GM12878 (cell line): ENCODE measurements around the gene MYRF. TPM values are rescaled to one million over a fixed set of nuclear protein-coding genes. Genes with fewer than 3 reads are reported as not detected.

Source experiments
- ATAC-seq: fragments of 200-7000 bp; cut with Tn5 transposase; 3 replicates; pipeline ENCODE4 v1.9.1; 2020; ENCODE audit warnings: mild to moderate bottlenecking, moderate library complexity
- BruUV-seq: library from RNA; stranded (reverse); fragments of 400-500 nt; replicated peaks from 2 replicates; lab custom pipeline; 2021; lab: Mats Ljungman, UMichigan
- CTCF ChIA-PET: fragments of 300-600 bp; sonication (Branson Sonifier 250); formaldehyde crosslinking; extraction: SDS; loops from one replicate; lab custom pipeline; 2021; ENCODE audit warnings: inconsistent platforms; lab: Yijun Ruan, JAX
- POLR2A ChIA-PET: fragments of 350-600 bp; formaldehyde crosslinking; extraction: SDS; loops from one replicate; lab custom pipeline; 2021; ENCODE audit warnings: inconsistent platforms; lab: Charles Lee
- RAD21 ChIA-PET: fragments of 300-600 bp; sonication (Branson Sonifier 250); formaldehyde crosslinking; loops from one replicate; lab custom pipeline; 2023; ENCODE audit warnings: antibody characterized with exemption; ENCODE audit not compliant: unreplicated experiment; lab: Charles Lee
- SMC1A ChIA-PET: fragments of 300-600 bp; sonication (Branson Sonifier 250); formaldehyde crosslinking; loops from one replicate; lab custom pipeline; 2023; ENCODE audit not compliant: unreplicated experiment, uncharacterized antibody; lab: Charles Lee
- DNase-seq: peaks from one replicate; pipeline ENCODE4 v3.0.0-alpha.2; 2011; ENCODE audit warnings: low read depth, low spot score
- FAIRE-seq: peaks from 3 replicates; lab custom pipeline; 2011; peaks lifted over from hg19 to GRCh38; lab: Jason Lieb, UNC
- H2AFZ ChIP-seq: 2 replicates; pipeline ENCODE4 v1.6.0; 2011; ENCODE audit warnings: low read depth, low read length, control low read depth; ENCODE audit not compliant: control insufficient read depth
- H3K27ac ChIP-seq: 2 replicates; pipeline ENCODE4 v1.5.1; 2011; ENCODE audit warnings: control low read depth; ENCODE audit not compliant: control insufficient read depth, insufficient read depth
- H3K27me3 ChIP-seq, 2 experiments: replicated peaks in 1 of 2; 2 replicates each; pipeline versions ENCODE4 v1.6.0 to v1.6.1; 2011; ENCODE audit warnings: low read length in 1 of 2; ENCODE audit not compliant: control insufficient read depth in 2 of 2, insufficient read depth in 2 of 2
- H3K36me3 ChIP-seq, 2 experiments: 2 replicates each; pipeline ENCODE4 v1.5.1; 2011; ENCODE audit warnings: low read length in 1 of 2; ENCODE audit not compliant: control insufficient read depth in 2 of 2, insufficient read depth in 2 of 2
- H3K4me1 ChIP-seq: 2 replicates; pipeline ENCODE4 v1.6.1; 2011; ENCODE audit warnings: mild to moderate bottlenecking, low read length, moderate library complexity, mixed read lengths; ENCODE audit not compliant: control insufficient read depth, insufficient read depth
- H3K4me2 ChIP-seq: 2 replicates; pipeline ENCODE4 v1.6.0; 2011; ENCODE audit warnings: control low read depth; ENCODE audit not compliant: control insufficient read depth, insufficient read depth
- H3K4me3 ChIP-seq: fragments of 200-600 bp; sonication (generic); 2 replicates; pipeline ENCODE4 v1.5.1; 2016
- H3K79me2 ChIP-seq: 2 replicates; pipeline ENCODE4 v1.6.0; 2011; ENCODE audit warnings: low read length; ENCODE audit not compliant: control insufficient read depth, insufficient read depth
- H3K9ac ChIP-seq: 2 replicates; pipeline ENCODE4 v1.8.0; 2011; ENCODE audit warnings: low read length, control low read depth, mixed read lengths; ENCODE audit not compliant: control insufficient read depth, insufficient read depth
- H3K9me3 ChIP-seq: replicated peaks from 3 replicates; pipeline ENCODE4 v1.5.1; 2011; ENCODE audit warnings: mild to moderate bottlenecking, low read length; ENCODE audit not compliant: control insufficient read depth, insufficient read depth
- H4K20me1 ChIP-seq: 2 replicates; pipeline ENCODE4 v1.6.0; 2011; ENCODE audit not compliant: control insufficient read depth, insufficient read depth
- ATF3 ChIP-seq: IDR thresholded peaks from 2 replicates; pipeline ENCODE4 v1.6.1; 2011; ENCODE audit warnings: low read depth, mild to moderate bottlenecking, low read length, moderate library complexity, borderline replicate concordance; ENCODE audit errors: extremely low read depth
- BCL11A ChIP-seq: IDR thresholded peaks from 2 replicates; pipeline ENCODE4 v1.6.1; 2011; ENCODE audit warnings: low read depth, low read length
- BHLHE40 ChIP-seq, 2 experiments: fragments of 450-650 bp in 1 of 2; IDR thresholded peaks; 2 replicates each; pipeline ENCODE4 v1.6.1; 2011 to 2017; ENCODE audit warnings: low read depth in 2 of 2, borderline replicate concordance in 1 of 2, improper control_type of control experiment in 1 of 2, low read length in 1 of 2, mild to moderate bottlenecking in 1 of 2
- CEBPZ ChIP-seq: fragments of 150-350 bp; IDR thresholded peaks from 2 replicates; pipeline ENCODE4 v1.6.1; 2016; ENCODE audit warnings: low read depth, low read length
- IRF5 ChIP-seq: fragments of 450-650 bp; IDR thresholded peaks from 2 replicates; pipeline ENCODE4 v1.6.1; 2017; ENCODE audit warnings: borderline replicate concordance
- KLF5 ChIP-seq: fragments of 450-650 bp; IDR thresholded peaks from 2 replicates; pipeline ENCODE4 v1.6.1; 2014; ENCODE audit warnings: mild to moderate bottlenecking; ENCODE audit not compliant: partially characterized antibody
- POLR2AphosphoS5 ChIP-seq: IDR thresholded peaks from 2 replicates; pipeline ENCODE4 v1.6.1; 2011; ENCODE audit warnings: mild to moderate bottlenecking, low read length, inconsistent platforms
- RCOR1 ChIP-seq: conservative IDR thresholded peaks from 2 replicates; pipeline ENCODE4 v1.6.1; 2012; ENCODE audit warnings: low read depth, low read length, improper control_type of control experiment
- TCF12 ChIP-seq: IDR thresholded peaks from 2 replicates; pipeline ENCODE4 v1.6.1; 2011; ENCODE audit warnings: low read depth, mild to moderate bottlenecking, low read length
- WRNIP1 ChIP-seq: IDR thresholded peaks from 2 replicates; pipeline ENCODE4 v1.6.1; 2011; ENCODE audit warnings: low read depth, low read length, improper control_type of control experiment, borderline replicate concordance
- YBX1 ChIP-seq: fragments of 450-650 bp; IDR thresholded peaks from 2 replicates; pipeline ENCODE4 v1.6.1; 2016; ENCODE audit warnings: antibody characterized with exemption
- ZZZ3 ChIP-seq: IDR thresholded peaks from 2 replicates; pipeline ENCODE4 v1.6.1; 2011; ENCODE audit warnings: low read depth; ENCODE audit not compliant: control insufficient read depth, insufficient read length
- WGBS: methylation state at CpG from one replicate; pipeline ENCODE4 v1.1.6; 2016; ENCODE audit warnings: low lambda C conversion rate; ENCODE audit not compliant: insufficient replicate concordance, insufficient coverage; ENCODE audit errors: missing lambda C conversion rate; 5-methylcytosine and 5-hydroxymethylcytosine counted together
- in situ Hi-C: fragments of 300-500 bp; cut with MboI; formaldehyde crosslinking; loops from 9 replicates; pipeline ENCODE4 v1.14.3; 2018; ENCODE audit warnings: mixed read lengths
- intact Hi-C: fragments of 100-400 bp; cut with micrococcal nuclease; formaldehyde crosslinking; loops from one replicate; pipeline ENCODE4 v1.14.2; 2022; ENCODE audit not compliant: unreplicated experiment
- polyA plus RNA-seq, 11 experiments: library from polyadenylated mRNA; depleted of rRNA in 4 of 11; unstranded in 6 of 11; stranded (reverse) in 5 of 11; fragments of >200 nt; fragmentation: Nextera tagmentation in 4 of 11; fragmentation: Illumina TruSeq in 1 of 11; extraction: Ambion mirVana in 4 of 11; extraction: Trizol in 1 of 11; gene quantifications; 1 replicate in 1 of 11; 2 replicates in 10 of 11; pipeline versions ENCODE4 v1.2.1 to v1.2.3, GENCODE V29; 2011 to 2016; ENCODE audit warnings: inconsistent platforms in 2 of 11, missing spikeins in 2 of 11, low read depth in 1 of 11
- total RNA-seq, 4 experiments: library from RNA; depleted of rRNA in 3 of 4; stranded (reverse); fragments of >200 nt in 3 of 4; fragmentation: Illumina TruSeq in 1 of 4; extraction: Trizol in 1 of 4; gene quantifications; 2 replicates each; pipeline versions ENCODE4 v1.2.1 to v1.2.3, GENCODE V29; 2013 to 2021

Gene MYRF
- total and polyA plus RNA-seq, 10 of the 15 experiments (the other 5 are each of a cell fraction or from before 2014, with no cell fraction given): 0.27 to 15.6 (median 0.89) TPM

- H3K9ac ChIP-seq: no peak overlapping the region
- no peaks in the 10 kb centered on the region for H3K9me3 ChIP-seq
- SMC1A ChIA-PET: interaction anchor here (1.2 to 6.5 kb wide), 2 partner anchors 44 to 336 kb away, joined by 4 to 91 read pairs; partner anchors contain the start of genes FEN1 and TMEM258
- H3K27ac ChIP-seq: no peak overlapping the region
- POLR2A ChIA-PET: interaction anchor here (1.1 kb wide), 1 partner anchor 46 kb away, joined by 3 read pairs; no protein-coding TSS in a partner anchor
- CTCF ChIA-PET: interaction anchor here (0.9 to 7.0 kb wide), 8 partner anchors 9 to 336 kb away, joined by 3 to 200 read pairs (median 25); partner anchors contain the start of genes FEN1 and TMEM258
- no peak overlapping the region for H2AFZ ChIP-seq
- H3K36me3 ChIP-seq: no peaks in the 10 kb centered on the region
- DNase-seq (no peak), FAIRE-seq (no peak), ATAC-seq (no peak)
- BruUV-seq: no TSS peak
- no peak for TF ChIP-seq IRF5
- TF ChIP-seq BHLHE40 (IDR thresholded peaks at IDR 0.05; ENCODE audit: borderline replicate concordance in 1 of 2, low read depth in 2 of 2, low read length in 1 of 2): no peak
- no peak for TF ChIP-seq WRNIP1
- no peak for TF ChIP-seq BCL11A
- no peak for TF ChIP-seq ZZZ3
- no peak for TF ChIP-seq CEBPZ
- no peak for TF ChIP-seq YBX1
- TF ChIP-seq ATF3: no peak
- TF ChIP-seq RCOR1: no peak
- no peak for TF ChIP-seq TCF12
- TF ChIP-seq KLF5: no peak
- TF ChIP-seq POLR2AphosphoS5: no peak
- no peaks in the 10 kb centered on the region; the same call in 1 of the 2 replicates for H3K4me1 ChIP-seq
- 31% methylated on average over 15 of the region's 15 CpGs for WGBS
- H3K4me2 ChIP-seq: no peak overlapping the region
- H4K20me1 ChIP-seq: no peaks in the 10 kb centered on the region
- H3K27me3 ChIP-seq: peaks cover 0 to 4% of the 10 kb centered on the region in 2 experiments; a peak in 1 of 4 replicates
- intact Hi-C loops (loop anchor here (5.0 kb wide), 1 partner anchor 361 kb away; no protein-coding TSS in a partner anchor), in situ Hi-C loops (loop anchor here (5.0 kb wide), 1 partner anchor 36 kb away; no protein-coding TSS in a partner anchor)
- H3K79me2 ChIP-seq: no peaks in the 10 kb centered on the region
- RAD21 ChIA-PET: interaction anchor here (2.2 to 2.4 kb wide), 2 partner anchors 42 kb away, joined by 7 to 26 read pairs; no protein-coding TSS in a partner anchor
- H3K4me3 ChIP-seq: no peak overlapping the region
These were observed 6.5 kb upstream of the MYRF start for GRCh38 chr11:61745781-61746441.
